Measurements from ENCODE around the gene VTCN1. TPM values are rescaled to one million over a fixed set of nuclear protein-coding genes. Genes with fewer than 3 reads are reported as not detected.

VTCN1 gene
- total RNA-seq, 1 experiment from 2014 or later = not detected

DNA sequence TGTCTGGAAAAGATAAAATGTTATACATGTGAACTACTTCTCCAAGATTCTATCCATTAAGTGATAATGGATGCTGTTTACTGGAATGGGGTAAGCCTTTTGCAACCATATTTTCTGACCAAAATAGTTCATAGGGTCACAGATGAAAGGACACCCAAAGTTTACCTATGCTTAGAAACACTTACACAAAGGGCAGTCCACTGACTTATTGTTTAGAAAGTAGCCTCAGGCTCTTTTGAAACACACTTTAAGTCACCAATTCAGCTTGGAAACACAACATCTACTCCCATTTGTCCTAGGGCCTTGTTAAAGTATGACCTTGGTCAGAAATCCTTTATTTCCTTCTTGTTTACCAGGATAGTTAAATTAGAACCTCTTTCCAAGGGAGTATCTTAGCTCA, 28.7 kb upstream of the VTCN1 start:
- POLR2A ChIA-PET = no interaction called here
- H3K27me3 ChIP-seq (ENCODE audit: control insufficient read depth, insufficient read depth, low read length) = peaks cover 3% of the 10 kb centered on the region; the same call in 1 of the 2 replicates
- no peaks in the 10 kb centered on the region for H3K36me3 ChIP-seq (ENCODE audit: control insufficient read depth, insufficient read depth, low read length)
- H3K4me3 ChIP-seq (ENCODE audit: low read depth in 2 of 2, low read length in 2 of 2) = no peak overlapping the region
- H3K27ac ChIP-seq (ENCODE audit: low read length) = no peak overlapping the region
- no peaks in the 10 kb centered on the region for H3K4me1 ChIP-seq (ENCODE audit: control insufficient read depth, insufficient read depth, low read length)
- no TSS peak for BruUV-seq (replicated peaks)
- no peak for DNase-seq (ENCODE audit: low read depth, low spot score)
- ATAC-seq = no peak
- intact Hi-C loops (cut with micrococcal nuclease; ENCODE audit: unreplicated experiment) (no loop called here), in situ Hi-C loops (cut with HindIII; ENCODE audit: low pct_unique_long_range_greater_than_20kb, low sequenced_read_pairs) (no loop called here)
- TF ChIP-seq, protein P1, sequence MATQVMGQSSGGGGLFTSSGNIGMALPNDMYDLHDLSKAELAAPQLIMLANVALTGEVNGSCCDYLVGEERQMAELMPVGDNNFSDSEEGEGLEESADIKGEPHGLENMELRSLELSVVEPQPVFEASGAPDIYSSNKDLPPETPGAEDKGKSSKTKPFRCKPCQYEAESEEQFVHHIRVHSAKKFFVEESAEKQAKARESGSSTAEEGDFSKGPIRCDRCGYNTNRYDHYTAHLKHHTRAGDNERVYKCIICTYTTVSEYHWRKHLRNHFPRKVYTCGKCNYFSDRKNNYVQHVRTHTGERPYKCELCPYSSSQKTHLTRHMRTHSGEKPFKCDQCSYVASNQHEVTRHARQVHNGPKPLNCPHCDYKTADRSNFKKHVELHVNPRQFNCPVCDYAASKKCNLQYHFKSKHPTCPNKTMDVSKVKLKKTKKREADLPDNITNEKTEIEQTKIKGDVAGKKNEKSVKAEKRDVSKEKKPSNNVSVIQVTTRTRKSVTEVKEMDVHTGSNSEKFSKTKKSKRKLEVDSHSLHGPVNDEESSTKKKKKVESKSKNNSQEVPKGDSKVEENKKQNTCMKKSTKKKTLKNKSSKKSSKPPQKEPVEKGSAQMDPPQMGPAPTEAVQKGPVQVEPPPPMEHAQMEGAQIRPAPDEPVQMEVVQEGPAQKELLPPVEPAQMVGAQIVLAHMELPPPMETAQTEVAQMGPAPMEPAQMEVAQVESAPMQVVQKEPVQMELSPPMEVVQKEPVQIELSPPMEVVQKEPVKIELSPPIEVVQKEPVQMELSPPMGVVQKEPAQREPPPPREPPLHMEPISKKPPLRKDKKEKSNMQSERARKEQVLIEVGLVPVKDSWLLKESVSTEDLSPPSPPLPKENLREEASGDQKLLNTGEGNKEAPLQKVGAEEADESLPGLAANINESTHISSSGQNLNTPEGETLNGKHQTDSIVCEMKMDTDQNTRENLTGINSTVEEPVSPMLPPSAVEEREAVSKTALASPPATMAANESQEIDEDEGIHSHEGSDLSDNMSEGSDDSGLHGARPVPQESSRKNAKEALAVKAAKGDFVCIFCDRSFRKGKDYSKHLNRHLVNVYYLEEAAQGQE (IDR thresholded peaks at IDR 0.05; ENCODE audit: insufficient read depth in 1 of 2, low read depth in 2 of 2, low read length in 1 of 2) = no peak
- CTCF ChIA-PET = no interaction called here
- H3K9me3 ChIP-seq (ENCODE audit: control insufficient read depth, insufficient read depth, low read depth, low read length) = no peaks in the 10 kb centered on the region

- ChIA-PET POLR2A (interaction anchor here (0.7 kb wide), 1 partner anchor 74 kb away, joined by 20 read pairs; no protein-coding TSS in a partner anchor), CTCF (no interaction called here)
- no peaks in the 10 kb centered on the region for H3K9me3 ChIP-seq (ENCODE audit: control insufficient read depth, insufficient read depth, low read depth, low read length)
- no TSS peak for BruUV-seq (replicated peaks)
- DNase-seq (ENCODE audit: low read depth, low spot score) = no peak
- TF ChIP-seq, protein P2, sequence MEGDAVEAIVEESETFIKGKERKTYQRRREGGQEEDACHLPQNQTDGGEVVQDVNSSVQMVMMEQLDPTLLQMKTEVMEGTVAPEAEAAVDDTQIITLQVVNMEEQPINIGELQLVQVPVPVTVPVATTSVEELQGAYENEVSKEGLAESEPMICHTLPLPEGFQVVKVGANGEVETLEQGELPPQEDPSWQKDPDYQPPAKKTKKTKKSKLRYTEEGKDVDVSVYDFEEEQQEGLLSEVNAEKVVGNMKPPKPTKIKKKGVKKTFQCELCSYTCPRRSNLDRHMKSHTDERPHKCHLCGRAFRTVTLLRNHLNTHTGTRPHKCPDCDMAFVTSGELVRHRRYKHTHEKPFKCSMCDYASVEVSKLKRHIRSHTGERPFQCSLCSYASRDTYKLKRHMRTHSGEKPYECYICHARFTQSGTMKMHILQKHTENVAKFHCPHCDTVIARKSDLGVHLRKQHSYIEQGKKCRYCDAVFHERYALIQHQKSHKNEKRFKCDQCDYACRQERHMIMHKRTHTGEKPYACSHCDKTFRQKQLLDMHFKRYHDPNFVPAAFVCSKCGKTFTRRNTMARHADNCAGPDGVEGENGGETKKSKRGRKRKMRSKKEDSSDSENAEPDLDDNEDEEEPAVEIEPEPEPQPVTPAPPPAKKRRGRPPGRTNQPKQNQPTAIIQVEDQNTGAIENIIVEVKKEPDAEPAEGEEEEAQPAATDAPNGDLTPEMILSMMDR (IDR thresholded peaks at IDR 0.05) = no peak
- TF ChIP-seq TCF7L2 (IDR thresholded peaks at IDR 0.05; ENCODE audit: low read depth, low read length) (no peak), SIN3A (IDR thresholded peaks at IDR 0.05; ENCODE audit: borderline replicate concordance, insufficient read depth, low read depth, low read length) (no peak), POLR2AphosphoS5 (IDR thresholded peaks at IDR 0.05; ENCODE audit: low read depth, low read length) (no peak)
- TF ChIP-seq, protein P1 (IDR thresholded peaks at IDR 0.05; ENCODE audit: insufficient read depth in 1 of 2, low read depth in 2 of 2, low read length in 1 of 2) = no peak
- H3K27ac ChIP-seq (ENCODE audit: low read length) = no peak overlapping the region
- H3K36me3 ChIP-seq (ENCODE audit: control insufficient read depth, insufficient read depth, low read length) = no peaks in the 10 kb centered on the region
- H3K27me3 ChIP-seq (ENCODE audit: control insufficient read depth, insufficient read depth, low read length) = no peaks in the 10 kb centered on the region
- H3K4me1 ChIP-seq (ENCODE audit: control insufficient read depth, insufficient read depth, low read length) = no peaks in the 10 kb centered on the region
- H3K4me3 ChIP-seq (ENCODE audit: low read depth in 2 of 2, low read length in 2 of 2) = no peak overlapping the region
- in situ Hi-C loops (cut with HindIII; ENCODE audit: low pct_unique_long_range_greater_than_20kb, low sequenced_read_pairs) (no loop called here), intact Hi-C loops (cut with micrococcal nuclease; ENCODE audit: unreplicated experiment) (no loop called here)
- ATAC-seq = no peak
Measured at GRCh38 chr1:117237726-117238381, 27.1 kb upstream of the VTCN1 start.

Data from Panc1 (cell line).